Measurements from ENCODE around the gene MICAL2.
A peak's percentile ranks its signal among the peaks of the same experiment; 100 is the strongest.

MICAL2 gene

GRCh38 chr11:12157241-12157661 is 46.9 kb downstream of the MICAL2 start:
- no peak for DNase-seq

- DNase-seq, result peak; percentile 1
These were observed 48.5 kb downstream of the MICAL2 start for GRCh38 chr11:12158909-12159308.

- no peak for DNase-seq
These were observed 49.1 kb downstream of the MICAL2 start for GRCh38 chr11:12159351-12160099.

- no peak for DNase-seq
These were observed 49.8 kb downstream of the MICAL2 start for GRCh38 chr11:12160231-12160630.

GRCh38 chr11:12160680-12161079 is 50.3 kb downstream of the MICAL2 start:
- no peak for DNase-seq

GRCh38 chr11:12161137-12161536 is 50.7 kb downstream of the MICAL2 start:
- DNase-seq, result no peak

GRCh38 chr11:12161603-12162350 is 51.4 kb downstream of the MICAL2 start:
- DNase-seq, result no peak

GRCh38 chr11:12162652-12163051 is 52.3 kb downstream of the MICAL2 start:
- DNase-seq, result no peak

GRCh38 chr11:12163181-12163941 is 53.0 kb downstream of the MICAL2 start:
- DNase-seq, result no peak

- no peak for DNase-seq
These were observed 53.9 kb downstream of the MICAL2 start for GRCh38 chr11:12164061-12165014.

- DNase-seq, result no peak
These were observed 55.0 kb downstream of the MICAL2 start for GRCh38 chr11:12165237-12165875.

- DNase-seq, result no peak
These were observed 56.1 kb downstream of the MICAL2 start for GRCh38 chr11:12166299-12167060.

- DNase-seq, result no peak
These were observed 56.9 kb downstream of the MICAL2 start for GRCh38 chr11:12167061-12168000.

GRCh38 chr11:12168114-12168513 is 57.7 kb downstream of the MICAL2 start:
- DNase-seq, result no peak

- no peak for DNase-seq
These were observed 59.4 kb downstream of the MICAL2 start for GRCh38 chr11:12169822-12170221.

GRCh38 chr11:12170501-12170900 is 60.1 kb downstream of the MICAL2 start:
- DNase-seq, result no peak

GRCh38 chr11:12170984-12171383 is 60.6 kb downstream of the MICAL2 start:
- DNase-seq, result no peak

- no peak for DNase-seq
These were observed 61.5 kb downstream of the MICAL2 start for GRCh38 chr11:12171921-12172320.

GRCh38 chr11:12172493-12173013 is 62.2 kb downstream of the MICAL2 start:
- DNase-seq, result no peak

- DNase-seq, result no peak
These were observed 62.7 kb downstream of the MICAL2 start for GRCh38 chr11:12173111-12173510.

All from activated CD4-positive, alpha-beta T cell treated with anti-CD3 and anti-CD28 coated beads for 1 hour (primary cell).